HG02943 (cell line): ENCODE measurements around the gene IFT88.

ENCODE experiments used
- ATAC-seq: cut with Tn5 transposase; IDR thresholded peaks from one replicate; pipeline ENCODE4 v1.9.1; 2021; ENCODE audit warnings: mild to moderate bottlenecking, low read depth, moderate library complexity; ENCODE audit not compliant: unreplicated experiment

The IFT88 gene

DNA sequence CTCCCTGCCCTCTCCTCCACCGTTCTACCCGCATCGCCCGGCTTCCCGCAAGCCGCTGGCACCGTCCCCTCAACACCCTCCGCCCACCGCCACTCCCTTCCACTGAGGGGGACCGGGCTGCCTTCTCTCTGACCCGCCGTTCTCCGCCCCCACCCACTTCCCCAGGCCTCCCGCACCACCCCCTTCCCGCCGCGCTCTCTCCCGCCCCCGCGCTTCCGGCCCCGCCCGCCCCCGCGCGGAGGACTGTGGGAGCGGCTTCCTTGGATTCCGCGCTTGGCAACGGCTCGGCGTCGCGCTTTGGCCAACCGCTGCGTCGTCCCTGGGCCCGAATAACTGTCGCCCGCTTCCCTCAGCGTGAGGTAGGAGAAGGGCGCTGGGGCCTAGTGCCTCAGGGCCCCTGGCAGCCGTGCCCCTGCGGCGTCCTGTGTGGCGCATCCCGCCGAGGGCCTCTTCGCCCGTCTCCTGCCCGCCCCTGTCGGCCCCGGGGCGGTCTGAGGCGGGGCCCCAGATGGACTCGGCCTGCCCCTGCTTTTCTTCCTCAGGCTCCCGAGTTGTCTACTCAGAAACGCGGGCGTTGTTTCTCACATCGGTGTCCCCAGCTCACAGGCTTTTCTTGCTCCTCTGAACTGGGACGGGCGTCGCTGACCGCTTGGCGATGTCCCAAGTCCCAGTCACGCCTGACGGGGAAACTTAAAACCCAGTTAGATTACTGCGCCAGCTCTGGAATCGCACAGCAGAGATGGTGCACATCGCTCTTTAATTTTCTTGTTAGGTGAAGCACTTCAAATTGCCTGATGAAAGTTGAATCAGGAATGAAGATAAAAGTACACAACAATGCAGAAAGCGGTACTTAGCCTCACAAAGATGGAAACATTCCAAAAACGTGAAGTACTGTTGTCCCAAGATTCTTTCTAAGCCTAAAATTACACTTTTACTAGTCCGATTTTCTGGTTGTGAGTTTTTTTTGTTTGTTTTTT, at the start of gene IFT88:
IFT88 (plus strand) TSS at position 260 of the 977 bp plus-strand sequence. CDS start 7,229 bp downstream, outside the sequence.
- ATAC-seq: peak; percentile 75

DNA sequence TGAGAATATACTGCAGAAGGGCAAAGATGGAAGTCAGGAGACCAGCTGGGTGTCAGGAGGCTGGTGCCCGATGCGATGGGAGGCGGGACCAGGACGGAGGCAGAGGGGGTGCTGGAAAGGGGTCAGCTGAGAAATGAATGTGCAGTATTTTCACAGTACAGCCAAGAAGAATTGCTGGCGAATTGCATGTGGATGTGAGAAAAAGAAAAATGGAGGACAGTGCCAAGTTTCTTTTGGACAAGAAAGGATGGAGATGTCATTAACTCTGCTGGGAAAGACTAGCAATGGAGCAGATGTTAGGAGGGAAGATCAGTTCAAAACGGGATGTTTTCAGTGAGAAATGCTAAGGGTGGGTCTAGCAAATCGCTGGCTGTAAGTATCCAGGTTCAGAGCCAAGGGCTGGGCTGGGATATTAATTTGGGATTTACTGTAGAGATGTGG, 48.3 kb upstream of the IFT88 start:
- ATAC-seq: no peak

- no peak for ATAC-seq
Measured at GRCh38 chr13:20519875-20520274, 47.1 kb upstream of the IFT88 start.

DNA sequence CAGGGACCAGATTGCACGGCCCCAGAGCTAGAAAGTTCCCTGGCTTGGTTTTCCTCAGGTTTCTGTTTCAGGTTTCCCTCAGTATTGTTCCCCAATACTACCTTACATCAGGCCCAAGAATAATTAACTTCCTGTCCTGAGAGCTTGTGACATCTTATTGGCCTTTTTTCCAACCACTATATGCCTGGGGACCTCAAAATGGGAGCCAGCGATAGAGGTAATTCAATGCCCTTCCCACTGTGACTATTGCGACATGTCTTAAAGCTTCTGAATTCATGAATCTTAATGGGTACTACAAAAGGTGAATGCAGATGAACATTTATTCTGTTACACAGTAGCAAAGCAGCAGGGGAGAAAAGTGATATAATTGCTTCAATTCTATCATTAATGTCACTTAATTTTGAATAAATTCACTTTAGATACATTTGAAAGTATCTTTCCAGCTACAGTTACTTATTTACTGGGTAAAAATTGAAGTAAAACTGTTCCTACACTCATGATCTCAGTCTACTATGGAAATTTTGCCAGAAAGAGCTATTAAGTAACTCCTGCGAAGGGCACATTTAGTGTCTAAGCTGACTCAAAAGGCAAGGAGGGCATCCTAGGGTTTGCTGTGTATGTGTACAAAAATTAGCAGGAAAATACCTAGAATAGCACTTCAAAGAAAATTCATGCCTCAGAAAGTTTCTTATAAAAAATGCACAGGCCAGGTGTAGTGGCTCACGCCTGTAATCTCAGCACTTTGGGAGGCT, 45.4 kb upstream of the IFT88 start:
- no peak for ATAC-seq

DNA sequence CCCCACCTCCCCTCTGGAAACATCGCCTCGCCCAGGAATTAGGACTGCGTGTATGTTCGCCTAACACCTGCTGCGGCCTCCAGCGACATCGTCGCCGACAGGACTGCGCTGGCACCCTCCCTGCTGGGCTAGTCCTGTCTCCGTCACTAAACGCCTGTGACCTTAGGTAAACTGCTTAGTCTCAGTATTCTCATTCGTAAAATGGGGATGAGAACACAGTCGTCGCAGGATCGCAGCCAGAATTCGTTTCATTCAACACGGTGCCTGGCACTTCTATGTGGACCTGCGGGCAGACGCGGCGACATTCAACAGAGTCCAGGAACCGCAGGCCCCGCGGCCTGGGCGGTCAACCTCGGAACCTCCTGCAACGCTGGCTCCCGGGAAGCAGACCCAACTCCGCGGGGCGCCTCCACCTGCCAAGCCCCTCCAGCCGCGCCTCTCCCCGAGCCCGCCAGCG, 41.8 kb upstream of the IFT88 start:
- peak; percentile 7 for ATAC-seq

- peak; percentile 79 for ATAC-seq
Measured at GRCh38 chr13:20525601-20526544, 41.1 kb upstream of the IFT88 start, which contains the start of gene CRYL1. Gene CRYL1 (minus strand): TSS chr13:20525857. CDS start chr13:20525794, 63 bp downstream.

DNA sequence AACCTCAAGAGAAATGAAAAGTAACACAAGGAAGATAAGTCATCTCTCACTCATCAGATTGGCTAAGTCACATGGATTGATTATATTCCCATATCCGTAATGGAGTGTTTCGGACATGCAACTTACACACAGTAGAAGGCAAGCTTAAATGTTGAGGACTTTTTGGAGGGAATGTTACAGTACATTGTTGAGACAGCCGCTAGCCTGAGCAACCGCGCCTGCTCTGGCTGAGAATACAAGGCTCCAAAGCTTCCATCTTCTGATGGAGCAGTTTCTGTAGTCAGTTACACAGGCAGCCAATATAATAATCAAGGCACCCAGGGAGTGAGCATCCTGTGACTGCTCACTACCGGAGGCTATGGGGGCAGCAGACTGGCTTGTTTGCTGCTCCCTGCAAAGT, 40.3 kb upstream of the IFT88 start:
- no peak for ATAC-seq

- no peak for ATAC-seq
Measured at GRCh38 chr13:20528452-20528851, 38.5 kb upstream of the IFT88 start.

DNA sequence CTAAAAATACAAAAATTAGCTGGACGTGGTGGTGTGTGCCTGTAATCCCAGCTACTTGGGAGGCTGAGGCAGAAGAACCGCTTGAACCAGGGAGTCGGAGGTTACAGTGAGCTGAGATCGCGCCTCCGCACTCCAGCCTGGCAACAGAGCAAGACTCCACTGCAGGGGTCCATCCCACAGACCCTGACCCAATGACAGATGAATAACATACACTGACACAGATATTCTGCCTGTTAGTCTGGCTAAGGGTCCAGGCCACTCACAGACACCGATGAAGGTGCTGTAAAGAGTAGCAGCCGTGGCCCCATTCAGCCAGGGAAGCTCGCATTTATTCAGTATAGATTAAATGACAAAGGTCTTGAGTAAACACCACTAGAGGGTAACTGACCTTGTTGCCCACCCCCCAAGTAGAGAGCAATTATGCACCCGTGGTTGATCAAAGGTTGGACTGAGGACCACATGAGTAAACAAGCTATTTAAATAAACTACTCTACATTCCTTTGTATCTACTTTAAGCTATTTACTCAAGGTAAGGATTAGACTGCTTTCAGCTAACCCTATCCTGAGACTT, 32.8 kb upstream of the IFT88 start:
- ATAC-seq: no peak

DNA sequence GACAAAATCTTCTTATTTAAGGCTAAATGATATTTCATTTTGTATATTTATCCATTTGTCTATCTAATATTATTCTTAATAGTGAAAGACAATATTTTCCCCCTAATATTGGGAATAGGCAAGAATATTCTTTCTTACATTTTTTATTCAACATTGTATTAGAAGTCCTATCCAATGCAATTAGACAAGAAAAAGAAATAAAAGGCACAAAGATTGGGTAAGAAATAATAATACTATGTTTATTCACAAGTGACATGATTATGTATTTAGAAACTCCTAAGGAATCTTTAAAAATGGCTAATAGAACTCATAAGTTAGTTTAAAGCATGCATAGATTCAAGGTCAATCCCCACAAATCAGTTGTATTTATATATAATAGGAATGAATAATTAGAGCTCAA, 30.0 kb upstream of the IFT88 start:
- no peak for ATAC-seq

- ATAC-seq: no peak
Measured at GRCh38 chr13:20544201-20544923, 22.6 kb upstream of the IFT88 start.

- no peak for ATAC-seq
Measured at GRCh38 chr13:20546556-20546955, 20.4 kb upstream of the IFT88 start.

- no peak for ATAC-seq
Measured at GRCh38 chr13:20547479-20547908, 19.5 kb upstream of the IFT88 start.

- ATAC-seq: no peak
Measured at GRCh38 chr13:20550799-20551198, 16.2 kb upstream of the IFT88 start.

DNA sequence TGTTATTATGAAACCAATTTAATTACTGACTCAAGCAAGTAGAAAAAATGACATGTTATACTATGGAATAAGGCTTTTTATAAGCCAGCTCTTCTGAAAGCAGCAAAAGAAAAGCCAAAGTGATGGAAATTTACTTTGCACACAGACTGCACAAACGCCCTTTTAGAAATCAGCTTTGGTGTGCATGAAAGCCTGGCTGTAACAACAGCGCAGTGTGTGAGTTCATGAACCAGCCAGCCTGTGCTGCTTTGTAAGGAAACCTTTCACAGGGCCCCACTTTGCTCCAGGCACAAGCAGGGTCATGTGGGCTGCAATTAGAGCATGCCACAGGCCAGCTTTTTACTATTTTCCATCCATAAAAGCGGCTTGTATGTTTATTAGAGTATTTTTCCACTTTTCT, 13.6 kb upstream of the IFT88 start:
- ATAC-seq: no peak

- no peak for ATAC-seq
Measured at GRCh38 chr13:20558982-20559381, 8.0 kb upstream of the IFT88 start.

GRCh38 chr13:20559659-20560356, 7.1 kb upstream of the IFT88 start:
- ATAC-seq: no peak

DNA sequence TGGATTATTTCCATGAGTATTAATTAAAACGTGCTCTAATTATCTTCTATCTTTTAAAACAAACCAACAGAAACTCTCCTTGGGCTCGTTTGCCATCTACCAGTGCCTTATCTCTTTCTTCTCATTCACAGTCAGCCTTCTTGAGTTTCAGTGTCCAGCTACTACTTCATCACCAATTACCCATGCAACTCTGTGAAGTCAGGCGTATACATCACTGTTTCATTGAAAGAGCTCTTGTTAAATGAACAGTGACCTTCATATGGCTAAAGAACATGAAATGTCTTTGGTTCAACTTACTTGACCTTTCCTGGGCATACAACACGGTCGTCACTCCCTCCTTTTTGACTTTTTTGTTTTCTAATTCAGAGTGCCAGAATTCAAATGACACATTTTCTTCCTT, 5.2 kb upstream of the IFT88 start:
- ATAC-seq: no peak
